Progenitor cell of endocrine pancreas (in vitro differentiated cells): Measurements from ENCODE around the gene ALDH6A1. TPM values are rescaled to one million over a fixed set of nuclear protein-coding genes. Genes with fewer than 3 reads are reported as not detected.

ENCODE experiments used
- DNase-seq: peaks from one replicate; pipeline ENCODE4 v3.0.0; 2021; ENCODE audit warnings: low spot score; ENCODE audit not compliant: unreplicated experiment
- H3K27ac Mint-ChIP-seq: 2 replicates; pipeline ENCODE4 v1.8.0; 2021; ENCODE audit warnings: mild to moderate bottlenecking, moderate library complexity, mixed read lengths
- H3K27me3 Mint-ChIP-seq: 2 replicates; pipeline ENCODE4 v1.8.0; 2021; ENCODE audit warnings: mixed read lengths
- H3K36me3 Mint-ChIP-seq: 2 replicates; pipeline ENCODE4 v1.8.0; 2022; ENCODE audit warnings: mixed read lengths; ENCODE audit not compliant: insufficient read depth
- H3K4me1 Mint-ChIP-seq: 2 replicates; pipeline ENCODE4 v1.8.0; 2021; ENCODE audit warnings: low read depth, mixed read lengths
- H3K4me3 Mint-ChIP-seq: 2 replicates; pipeline ENCODE4 v1.8.0; 2021; ENCODE audit warnings: low read depth, mild to moderate bottlenecking, moderate library complexity, mixed read lengths
- H3K9me3 Mint-ChIP-seq: 2 replicates; pipeline ENCODE4 v1.8.0; 2021; ENCODE audit warnings: low read depth, mixed read lengths
- total RNA-seq: library from RNA; stranded (reverse); gene quantifications from 2 replicates; pipeline ENCODE4 v1.2.1, GENCODE V29; 2021
- TF ChIP-seq, protein P1 (sequence below): fragments of 200-600 bp; sonication (generic); IDR thresholded peaks from one replicate; pipeline ENCODE4 v1.5.0; 2021; ENCODE audit warnings: antibody characterized with exemption, mild to moderate bottlenecking; ENCODE audit not compliant: unreplicated experiment

Gene ALDH6A1
- total RNA-seq, 1 donor from 2014 or later, result 57.3 TPM

DNA sequence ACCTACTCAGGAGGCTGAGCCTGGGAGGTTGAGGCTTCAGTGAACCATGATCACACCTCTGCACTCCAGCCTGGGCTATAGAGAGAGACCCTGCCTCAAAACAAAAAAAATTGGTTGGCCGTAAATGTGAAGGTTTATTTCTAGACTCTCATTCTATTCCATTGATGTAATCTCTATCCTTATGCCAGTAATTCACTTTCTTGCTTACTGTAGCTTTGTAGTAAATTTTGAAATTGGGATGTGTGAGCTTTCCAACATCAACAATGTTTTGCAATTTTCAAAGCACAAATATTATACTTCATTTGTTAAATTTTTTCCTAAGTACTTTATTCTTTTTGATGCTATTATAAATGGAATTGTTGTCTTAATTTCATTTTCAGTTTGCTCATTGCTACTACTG, 25.1 kb upstream of the ALDH6A1 start:
- H3K36me3 Mint-ChIP-seq, result peaks cover 12% of the 10 kb centered on the region
- TF ChIP-seq, protein P1, sequence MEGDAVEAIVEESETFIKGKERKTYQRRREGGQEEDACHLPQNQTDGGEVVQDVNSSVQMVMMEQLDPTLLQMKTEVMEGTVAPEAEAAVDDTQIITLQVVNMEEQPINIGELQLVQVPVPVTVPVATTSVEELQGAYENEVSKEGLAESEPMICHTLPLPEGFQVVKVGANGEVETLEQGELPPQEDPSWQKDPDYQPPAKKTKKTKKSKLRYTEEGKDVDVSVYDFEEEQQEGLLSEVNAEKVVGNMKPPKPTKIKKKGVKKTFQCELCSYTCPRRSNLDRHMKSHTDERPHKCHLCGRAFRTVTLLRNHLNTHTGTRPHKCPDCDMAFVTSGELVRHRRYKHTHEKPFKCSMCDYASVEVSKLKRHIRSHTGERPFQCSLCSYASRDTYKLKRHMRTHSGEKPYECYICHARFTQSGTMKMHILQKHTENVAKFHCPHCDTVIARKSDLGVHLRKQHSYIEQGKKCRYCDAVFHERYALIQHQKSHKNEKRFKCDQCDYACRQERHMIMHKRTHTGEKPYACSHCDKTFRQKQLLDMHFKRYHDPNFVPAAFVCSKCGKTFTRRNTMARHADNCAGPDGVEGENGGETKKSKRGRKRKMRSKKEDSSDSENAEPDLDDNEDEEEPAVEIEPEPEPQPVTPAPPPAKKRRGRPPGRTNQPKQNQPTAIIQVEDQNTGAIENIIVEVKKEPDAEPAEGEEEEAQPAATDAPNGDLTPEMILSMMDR, result no peak
- DNase-seq, result no peak
- no peaks in the 10 kb centered on the region for H3K27me3 Mint-ChIP-seq
- H3K4me1 Mint-ChIP-seq, result peaks cover 3% of the 10 kb centered on the region
- H3K27ac Mint-ChIP-seq, result no peak overlapping the region
- H3K4me3 Mint-ChIP-seq, result no peak overlapping the region
- no peaks in the 10 kb centered on the region for H3K9me3 Mint-ChIP-seq

DNA sequence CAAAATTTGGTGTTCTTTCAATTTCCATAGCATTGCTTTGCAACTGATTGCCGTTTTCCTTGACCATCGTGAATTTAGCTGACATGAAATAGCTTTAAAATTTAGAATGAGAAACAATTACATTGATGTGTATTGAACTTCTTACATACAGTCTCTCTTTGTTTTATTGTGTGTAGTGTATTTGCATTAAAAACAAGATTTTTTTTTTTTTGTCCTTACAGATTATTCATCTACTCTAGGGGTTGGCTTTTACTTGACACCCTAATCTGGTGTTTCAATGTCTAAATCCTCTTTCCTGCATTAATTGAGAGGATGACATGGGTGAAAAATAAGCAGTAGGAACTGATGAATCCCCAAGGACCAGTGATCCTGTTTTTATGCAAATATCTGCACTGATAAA, 21.1 kb upstream of the ALDH6A1 start:
- H3K4me1 Mint-ChIP-seq, result no peaks in the 10 kb centered on the region

DNA sequence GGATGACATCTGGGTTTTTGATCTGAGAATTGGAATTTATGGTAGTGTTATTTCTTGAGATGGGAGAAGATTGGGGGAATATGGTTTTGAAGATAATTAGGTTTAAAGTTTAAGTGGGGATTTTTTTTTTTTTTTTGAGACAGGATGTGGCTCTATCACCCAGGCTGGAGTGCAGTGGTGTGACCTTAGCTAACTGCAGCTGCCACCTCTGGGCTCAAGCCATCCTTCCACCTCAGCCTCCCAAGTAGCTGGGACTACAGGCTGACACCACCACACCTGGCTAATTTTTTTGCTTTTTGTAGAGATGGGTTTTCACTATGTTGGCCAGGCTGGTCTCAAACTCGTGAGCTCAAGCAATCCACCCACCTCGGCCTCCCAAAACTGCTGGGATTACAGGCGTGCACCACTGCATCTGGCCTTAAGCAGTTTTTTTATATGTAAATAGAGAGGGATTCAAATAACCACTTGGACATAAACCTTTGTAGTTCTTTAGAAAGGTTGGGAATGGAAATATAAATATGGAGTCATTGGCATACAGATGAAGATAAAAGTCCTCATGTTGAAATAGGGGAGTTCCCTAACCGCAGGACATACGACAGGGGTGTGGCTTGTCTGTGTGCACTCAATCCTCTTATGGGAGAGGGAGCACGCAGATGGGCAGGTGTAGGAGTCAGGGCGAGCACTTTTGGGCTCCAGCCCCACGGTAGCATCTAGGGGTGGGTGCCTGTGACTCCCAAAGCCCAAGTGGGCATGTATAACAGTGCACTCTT, 5.2 kb upstream of the ALDH6A1 start:
- no peak overlapping the region for H3K4me3 Mint-ChIP-seq
- TF ChIP-seq, protein P1, result no peak
- no peaks in the 10 kb centered on the region for H3K27me3 Mint-ChIP-seq
- no peak overlapping the region for H3K27ac Mint-ChIP-seq
- H3K4me1 Mint-ChIP-seq, result peaks cover 9% of the 10 kb centered on the region
- no peaks in the 10 kb centered on the region for H3K9me3 Mint-ChIP-seq
- DNase-seq, result no peak
- peaks cover 7% of the 10 kb centered on the region for H3K36me3 Mint-ChIP-seq

More for the DNA sequence above, 21.1 kb upstream of the ALDH6A1 start:
- H3K27me3 Mint-ChIP-seq, result no peaks in the 10 kb centered on the region
- no peak for DNase-seq
- TF ChIP-seq, protein P1, result no peak
- H3K27ac Mint-ChIP-seq, result no peak overlapping the region
- peaks cover 17% of the 10 kb centered on the region for H3K36me3 Mint-ChIP-seq
- H3K4me3 Mint-ChIP-seq, result no peak overlapping the region
- no peaks in the 10 kb centered on the region for H3K9me3 Mint-ChIP-seq

DNA sequence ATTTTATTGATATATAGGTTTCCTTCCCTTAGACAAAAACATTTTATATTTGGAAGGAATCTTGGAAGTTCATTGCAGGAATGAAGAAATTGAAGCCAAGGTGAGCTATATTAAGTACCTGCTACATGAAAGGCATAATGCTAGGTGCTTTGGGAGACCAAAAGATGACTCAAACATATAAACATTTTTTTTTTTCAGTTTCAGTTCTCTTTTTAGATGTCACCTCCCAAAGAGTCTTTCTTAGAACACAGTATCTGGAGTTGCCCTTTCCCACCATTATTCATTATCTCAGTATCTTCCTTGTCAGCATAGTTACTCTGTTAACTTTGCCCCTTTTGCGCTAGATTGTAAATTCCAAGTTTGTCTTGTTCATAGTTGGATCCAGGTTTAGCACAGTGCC, 1.6 kb upstream of the ALDH6A1 start:
- H3K36me3 Mint-ChIP-seq, result peaks cover under 1% of the 10 kb centered on the region
- no peak for DNase-seq
- H3K9me3 Mint-ChIP-seq, result no peaks in the 10 kb centered on the region
- peak overlapping the region; percentile 99 for H3K27ac Mint-ChIP-seq
- no peaks in the 10 kb centered on the region for H3K27me3 Mint-ChIP-seq
- H3K4me1 Mint-ChIP-seq, result peaks cover 25% of the 10 kb centered on the region
- H3K4me3 Mint-ChIP-seq, result peak overlapping the region; percentile 100
- TF ChIP-seq, protein P1, result no peak

DNA sequence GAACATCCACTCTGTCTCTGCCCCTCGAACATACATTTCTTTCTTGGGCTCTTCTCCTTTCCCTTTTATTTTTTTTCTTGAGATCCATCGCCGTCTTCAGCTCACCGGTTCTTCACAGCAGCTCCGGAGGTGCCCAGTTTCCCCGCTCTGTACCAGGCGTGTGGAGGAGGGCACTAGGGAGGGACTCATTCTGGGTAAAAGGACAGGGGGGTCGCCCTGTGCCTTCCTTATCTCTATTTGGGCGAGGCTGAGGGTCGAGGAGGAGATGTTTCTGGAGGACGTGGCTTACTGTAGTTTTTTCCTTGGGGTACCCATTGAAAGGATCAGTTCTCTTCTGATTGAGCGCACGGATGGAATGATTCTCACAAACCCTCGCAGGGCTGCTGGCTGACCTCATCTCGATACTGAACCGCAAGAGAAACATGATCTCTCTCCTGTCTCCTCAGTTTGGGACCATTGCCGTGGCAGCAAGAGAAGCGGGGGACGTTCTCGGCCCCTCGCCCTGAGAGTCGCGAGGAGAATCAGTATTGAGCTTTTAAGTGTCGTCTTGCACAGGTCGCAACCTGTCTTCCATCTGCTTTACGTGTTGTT, 889 bp upstream of the ALDH6A1 start:
- no peaks in the 10 kb centered on the region for H3K27me3 Mint-ChIP-seq
- H3K4me3 Mint-ChIP-seq, result peak overlapping the region; percentile 100
- peak overlapping the region; percentile 99 for H3K27ac Mint-ChIP-seq
- TF ChIP-seq, protein P1, result no peak
- peak; percentile 14 for DNase-seq
- H3K9me3 Mint-ChIP-seq, result no peaks in the 10 kb centered on the region
- peaks cover 27% of the 10 kb centered on the region for H3K4me1 Mint-ChIP-seq
- no peaks in the 10 kb centered on the region for H3K36me3 Mint-ChIP-seq
